ENCODE results near the gene COL13A1. TPM values are rescaled to one million over a fixed set of nuclear protein-coding genes. Genes with fewer than 3 reads are reported as not detected.

Gene COL13A1
- total RNA-seq, 1 experiment from 2014 or later = 3.6 TPM

DNA sequence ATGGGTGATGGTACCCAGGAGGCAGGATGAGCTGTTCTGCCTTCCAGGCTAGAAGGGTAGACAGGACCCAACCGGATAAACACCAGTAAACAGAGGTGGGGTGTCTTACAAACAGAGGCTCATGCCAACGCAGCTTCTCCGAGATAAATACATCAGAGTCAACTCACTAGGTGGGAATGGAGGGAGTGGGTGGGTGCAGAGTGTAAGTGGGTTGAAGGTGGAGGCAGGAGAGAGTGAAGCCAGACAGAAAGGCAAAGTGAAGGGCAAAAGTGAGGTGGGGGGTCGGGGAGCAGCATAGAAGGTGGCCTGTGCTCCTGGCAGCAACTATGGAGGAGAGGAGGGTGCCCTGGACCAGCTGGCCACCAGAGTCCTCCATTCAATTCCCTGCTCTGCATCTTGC is 40.4 kb upstream of the COL13A1 start:
- no peaks in the 10 kb centered on the region for H3K27me3 ChIP-seq (ENCODE audit: insufficient read depth, low read length)
- no peak overlapping the region for H2AK5ac ChIP-seq (ENCODE audit: insufficient read length, low read length)
- H3K27ac ChIP-seq (ENCODE audit: insufficient read length, low read depth, low read length) = no peak overlapping the region
- no CpG with 5 or more reads among the region's 4 CpGs for WGBS (ENCODE audit: extremely low coverage, insufficient read length, low lambda C conversion rate)
- H3K56ac ChIP-seq (ENCODE audit: insufficient read length, low read depth, low read length) = no peak overlapping the region
- no peak overlapping the region for H3K18ac ChIP-seq (ENCODE audit: insufficient read length, low read depth, low read length)
- no peak for DNase-seq
- H3K27me3 Mint-ChIP-seq (ENCODE audit: low read depth) = peaks cover 8% of the 10 kb centered on the region
- H2BK5ac ChIP-seq (ENCODE audit: insufficient read length, low read length) = no peak overlapping the region
- H4K8ac ChIP-seq (replicated peaks; ENCODE audit: insufficient read length, low read depth, low read length) = no peak overlapping the region
- no peak overlapping the region for H2BK15ac ChIP-seq (ENCODE audit: low read depth, low read length)
- no peaks in the 10 kb centered on the region for H3K79me1 ChIP-seq (ENCODE audit: insufficient read depth, low read depth, low read length, poor library complexity, severe bottlenecking)
- no peak overlapping the region for H2BK12ac ChIP-seq (ENCODE audit: insufficient read length, low read depth, low read length)
- no peak overlapping the region for H2BK20ac ChIP-seq (ENCODE audit: low read depth, low read length, poor library complexity, severe bottlenecking)
- no peaks in the 10 kb centered on the region for H3K4me1 ChIP-seq (ENCODE audit: insufficient read depth, low read length)
- no peak overlapping the region for H2AFZ ChIP-seq (ENCODE audit: low read length)
- H3K9me3 Mint-ChIP-seq = no peaks in the 10 kb centered on the region
- H3K4me2 ChIP-seq (ENCODE audit: insufficient read depth, insufficient read length, low read length) = no peak overlapping the region
- 0 out of 4 replicates have a peak, but pooled peaks cover 0 to 3% of the 10 kb centered on the region in 2 experiments for H3K4me1 Mint-ChIP-seq
- no peaks in the 10 kb centered on the region for H3K23me2 ChIP-seq (ENCODE audit: insufficient read length, low read depth, low read length, poor library complexity, severe bottlenecking)
- H4K5ac ChIP-seq (ENCODE audit: insufficient read length, low read depth, low read length) = no peak overlapping the region
- H3K9me3 ChIP-seq (ENCODE audit: control insufficient read depth, low read depth, low read length) = no peaks in the 10 kb centered on the region
- H3T11ph ChIP-seq (ENCODE audit: low read length) = no peak overlapping the region
- H3K23ac ChIP-seq (ENCODE audit: insufficient read length, low read depth, low read length) = no peak overlapping the region
- no peak overlapping the region for H3K14ac ChIP-seq (ENCODE audit: insufficient read depth, low read length)
- H3K4me3 Mint-ChIP-seq = no peak overlapping the region
- H3K9ac ChIP-seq (ENCODE audit: extremely low read depth, insufficient read length, low read length) = no peak overlapping the region
- H3K79me2 ChIP-seq (ENCODE audit: insufficient read depth, low read length) = no peaks in the 10 kb centered on the region
- no peak overlapping the region for H2BK120ac ChIP-seq (ENCODE audit: low read depth, low read length, poor library complexity, severe bottlenecking)
- TF ChIP-seq, protein P1, sequence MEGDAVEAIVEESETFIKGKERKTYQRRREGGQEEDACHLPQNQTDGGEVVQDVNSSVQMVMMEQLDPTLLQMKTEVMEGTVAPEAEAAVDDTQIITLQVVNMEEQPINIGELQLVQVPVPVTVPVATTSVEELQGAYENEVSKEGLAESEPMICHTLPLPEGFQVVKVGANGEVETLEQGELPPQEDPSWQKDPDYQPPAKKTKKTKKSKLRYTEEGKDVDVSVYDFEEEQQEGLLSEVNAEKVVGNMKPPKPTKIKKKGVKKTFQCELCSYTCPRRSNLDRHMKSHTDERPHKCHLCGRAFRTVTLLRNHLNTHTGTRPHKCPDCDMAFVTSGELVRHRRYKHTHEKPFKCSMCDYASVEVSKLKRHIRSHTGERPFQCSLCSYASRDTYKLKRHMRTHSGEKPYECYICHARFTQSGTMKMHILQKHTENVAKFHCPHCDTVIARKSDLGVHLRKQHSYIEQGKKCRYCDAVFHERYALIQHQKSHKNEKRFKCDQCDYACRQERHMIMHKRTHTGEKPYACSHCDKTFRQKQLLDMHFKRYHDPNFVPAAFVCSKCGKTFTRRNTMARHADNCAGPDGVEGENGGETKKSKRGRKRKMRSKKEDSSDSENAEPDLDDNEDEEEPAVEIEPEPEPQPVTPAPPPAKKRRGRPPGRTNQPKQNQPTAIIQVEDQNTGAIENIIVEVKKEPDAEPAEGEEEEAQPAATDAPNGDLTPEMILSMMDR (conservative IDR thresholded peaks at IDR 0.05) = no peak
- H3K36me3 Mint-ChIP-seq (ENCODE audit: insufficient read depth in 1 of 3, low read depth in 3 of 3) = no peaks in the 10 kb centered on the region
- H4K91ac ChIP-seq (ENCODE audit: insufficient read length, low read depth, low read length) = no peak overlapping the region
- no peak overlapping the region for H3K27ac Mint-ChIP-seq
- no peak overlapping the region for H3K4ac ChIP-seq (ENCODE audit: low read depth, low read length)
- no peaks in the 10 kb centered on the region for H4K20me1 ChIP-seq (ENCODE audit: control insufficient read depth, insufficient read depth, insufficient read length)

Measured in H9 (cell line).